ENCODE data around the gene LMF1.

LMF1 gene

GRCh38 chr16:963913-964312, 6.9 kb downstream of the LMF1 start:
- TF ChIP-seq FOXP2 (optimal IDR thresholded peaks at IDR 0.05; ENCODE audit: borderline replicate concordance, extremely low read depth, extremely low read length, insufficient read depth) (no peak), REST (IDR thresholded peaks at IDR 0.05; ENCODE audit: insufficient read depth in 1 of 2, low read depth in 2 of 2, low read length in 2 of 2) (no peak), POLR2AphosphoS5 (IDR thresholded peaks at IDR 0.05; ENCODE audit: low read depth, low read length) (no peak), SIN3A (IDR thresholded peaks at IDR 0.05; ENCODE audit: borderline replicate concordance, insufficient read depth, low read length) (no peak), TAF1 (IDR thresholded peaks at IDR 0.05; ENCODE audit: borderline replicate concordance, insufficient read depth, low read length) (no peak)

GRCh38 chr16:962901-963814, 7.6 kb downstream of the LMF1 start:
- no peak for TF ChIP-seq SIN3A (IDR thresholded peaks at IDR 0.05; ENCODE audit: borderline replicate concordance, insufficient read depth, low read length)
- TF ChIP-seq REST (IDR thresholded peaks at IDR 0.05; ENCODE audit: insufficient read depth in 1 of 2, low read depth in 2 of 2, low read length in 2 of 2), result no peak
- TF ChIP-seq TAF1 (IDR thresholded peaks at IDR 0.05; ENCODE audit: borderline replicate concordance, insufficient read depth, low read length), result no peak
- TF ChIP-seq POLR2AphosphoS5 (IDR thresholded peaks at IDR 0.05; ENCODE audit: low read depth, low read length), result no peak
- no peak for TF ChIP-seq FOXP2 (optimal IDR thresholded peaks at IDR 0.05; ENCODE audit: borderline replicate concordance, extremely low read depth, extremely low read length, insufficient read depth)

GRCh38 chr16:962366-962765, 8.4 kb downstream of the LMF1 start:
- no peak for TF ChIP-seq SIN3A (IDR thresholded peaks at IDR 0.05; ENCODE audit: borderline replicate concordance, insufficient read depth, low read length)
- no peak for TF ChIP-seq FOXP2 (optimal IDR thresholded peaks at IDR 0.05; ENCODE audit: borderline replicate concordance, extremely low read depth, extremely low read length, insufficient read depth)
- no peak for TF ChIP-seq REST (IDR thresholded peaks at IDR 0.05; ENCODE audit: insufficient read depth in 1 of 2, low read depth in 2 of 2, low read length in 2 of 2)
- TF ChIP-seq TAF1 (IDR thresholded peaks at IDR 0.05; ENCODE audit: borderline replicate concordance, insufficient read depth, low read length), result no peak
- no peak for TF ChIP-seq POLR2AphosphoS5 (IDR thresholded peaks at IDR 0.05; ENCODE audit: low read depth, low read length)

- no peak for TF ChIP-seq POLR2AphosphoS5 (IDR thresholded peaks at IDR 0.05; ENCODE audit: low read depth, low read length)
- TF ChIP-seq TAF1 (IDR thresholded peaks at IDR 0.05; ENCODE audit: borderline replicate concordance, insufficient read depth, low read length), result no peak
- no peak for TF ChIP-seq REST (IDR thresholded peaks at IDR 0.05; ENCODE audit: insufficient read depth in 1 of 2, low read depth in 2 of 2, low read length in 2 of 2)
- no peak for TF ChIP-seq SIN3A (IDR thresholded peaks at IDR 0.05; ENCODE audit: borderline replicate concordance, insufficient read depth, low read length)
- TF ChIP-seq FOXP2 (optimal IDR thresholded peaks at IDR 0.05; ENCODE audit: borderline replicate concordance, extremely low read depth, extremely low read length, insufficient read depth), result no peak
Measured at GRCh38 chr16:959232-960040, 11.3 kb downstream of the LMF1 start.

Data from PFSK-1 (cell line).